ENCODE results near the gene FHIT. TPM values are rescaled to one million over a fixed set of nuclear protein-coding genes. Genes with fewer than 3 reads are reported as not detected.

The FHIT gene
- total and polyA plus RNA-seq, 10 of the 15 experiments (the other 5 are each of a cell fraction or from before 2014, with no cell fraction given), result 4.2 to 14.9 (median 9.4) TPM

- Histone ChIP-seq H3K9me3 (replicated peaks; ENCODE audit: control insufficient read depth, insufficient read depth, low read length) (no peaks in the 10 kb centered on the region; the same call in 2 of the 3 replicates), H3K4me1 (ENCODE audit: control insufficient read depth, insufficient read depth, low read length) (no peaks in the 10 kb centered on the region), H3K9ac (ENCODE audit: control insufficient read depth, insufficient read depth, low read length) (no peak overlapping the region), H3K27me3 (replicated peaks in 1 of 2; ENCODE audit: control insufficient read depth in 2 of 2, insufficient read depth in 2 of 2, low read length in 1 of 2) (no peaks in the 10 kb centered on the region), H2AFZ (ENCODE audit: control insufficient read depth, low read depth, low read length) (no peak overlapping the region), H3K36me3 (ENCODE audit: control insufficient read depth in 2 of 2, insufficient read depth in 2 of 2, low read length in 1 of 2) (no peaks in the 10 kb centered on the region), H4K20me1 (ENCODE audit: control insufficient read depth, insufficient read depth) (no peaks in the 10 kb centered on the region), H3K4me3 (no peak overlapping the region), H3K27ac (ENCODE audit: control insufficient read depth, insufficient read depth) (no peak overlapping the region), H3K4me2 (ENCODE audit: control insufficient read depth, insufficient read depth) (no peak overlapping the region), H3K79me2 (ENCODE audit: control insufficient read depth, insufficient read depth, low read length) (no peaks in the 10 kb centered on the region)
- BruUV-seq (replicated peaks), result no TSS peak
- in situ Hi-C loops (cut with MboI), result no loop called here
- intact Hi-C loops (cut with micrococcal nuclease; ENCODE audit: unreplicated experiment), result no loop called here
- ChIA-PET POLR2A (interaction anchor here (0.5 kb wide), 1 partner anchor 632 kb away, joined by 8 read pairs; no protein-coding TSS in a partner anchor), CTCF (interaction anchor here (1.6 kb wide), 1 partner anchor 11 kb away, joined by 3 read pairs; no protein-coding TSS in a partner anchor), RAD21 (ENCODE audit: unreplicated experiment) (no interaction called here), SMC1A (ENCODE audit: uncharacterized antibody, unreplicated experiment) (interaction anchor here (1.3 to 1.5 kb wide), 2 partner anchors 10 kb away, joined by 4 read pairs; no protein-coding TSS in a partner anchor)
- no peak for DNase-seq (ENCODE audit: low read depth, low spot score)
- FAIRE-seq, result no peak
- WGBS (ENCODE audit: insufficient coverage, insufficient replicate concordance, low lambda C conversion rate, missing lambda C conversion rate), result 63% methylated on average over 8 of the region's 8 CpGs
- no peak for ATAC-seq
- TF ChIP-seq MTA3 (IDR thresholded peaks at IDR 0.05; ENCODE audit: borderline replicate concordance, low read length) (no peak), IKZF2 (IDR thresholded peaks at IDR 0.05) (no peak), KLF5 (IDR thresholded peaks at IDR 0.05; ENCODE audit: partially characterized antibody) (no peak), CEBPB (IDR thresholded peaks at IDR 0.05; ENCODE audit: borderline replicate concordance in 1 of 2, low read depth in 2 of 2, low read length in 2 of 2) (no peak), WRNIP1 (IDR thresholded peaks at IDR 0.05; ENCODE audit: borderline replicate concordance, low read depth, low read length) (no peak), ATF7 (IDR thresholded peaks at IDR 0.05; ENCODE audit: low read depth) (no peak), CTCF (IDR thresholded peaks at IDR 0.05 in 2 of 3, conservative IDR thresholded peaks at IDR 0.05 in 1 of 3; ENCODE audit: control insufficient read depth in 2 of 3, extremely low read depth in 1 of 3, insufficient read depth in 1 of 3, low read depth in 3 of 3, low read length in 3 of 3) (no peak), RUNX3 (IDR thresholded peaks at IDR 0.05; ENCODE audit: low read length) (no peak), FOXK2 (IDR thresholded peaks at IDR 0.05) (no peak), YY1 (IDR thresholded peaks at IDR 0.05; ENCODE audit: low read depth, low read length) (no peak), NR2F1 (conservative IDR thresholded peaks at IDR 0.05) (no peak), EGR1 (IDR thresholded peaks at IDR 0.05; ENCODE audit: borderline replicate concordance in 1 of 2, low read depth in 2 of 2, low read length in 2 of 2) (no peak), CBFB (IDR thresholded peaks at IDR 0.05; ENCODE audit: low read depth) (no peak), SPI1 (IDR thresholded peaks at IDR 0.05; ENCODE audit: borderline replicate concordance, insufficient read depth, low read depth, low read length) (no peak), NFXL1 (IDR thresholded peaks at IDR 0.05; ENCODE audit: borderline replicate concordance) (no peak), CREB1 (IDR thresholded peaks at IDR 0.05; ENCODE audit: low read depth) (no peak), NFYB (IDR thresholded peaks at IDR 0.05; ENCODE audit: insufficient read depth, low read depth, low read length) (no peak)
- TF ChIP-seq, protein P1, sequence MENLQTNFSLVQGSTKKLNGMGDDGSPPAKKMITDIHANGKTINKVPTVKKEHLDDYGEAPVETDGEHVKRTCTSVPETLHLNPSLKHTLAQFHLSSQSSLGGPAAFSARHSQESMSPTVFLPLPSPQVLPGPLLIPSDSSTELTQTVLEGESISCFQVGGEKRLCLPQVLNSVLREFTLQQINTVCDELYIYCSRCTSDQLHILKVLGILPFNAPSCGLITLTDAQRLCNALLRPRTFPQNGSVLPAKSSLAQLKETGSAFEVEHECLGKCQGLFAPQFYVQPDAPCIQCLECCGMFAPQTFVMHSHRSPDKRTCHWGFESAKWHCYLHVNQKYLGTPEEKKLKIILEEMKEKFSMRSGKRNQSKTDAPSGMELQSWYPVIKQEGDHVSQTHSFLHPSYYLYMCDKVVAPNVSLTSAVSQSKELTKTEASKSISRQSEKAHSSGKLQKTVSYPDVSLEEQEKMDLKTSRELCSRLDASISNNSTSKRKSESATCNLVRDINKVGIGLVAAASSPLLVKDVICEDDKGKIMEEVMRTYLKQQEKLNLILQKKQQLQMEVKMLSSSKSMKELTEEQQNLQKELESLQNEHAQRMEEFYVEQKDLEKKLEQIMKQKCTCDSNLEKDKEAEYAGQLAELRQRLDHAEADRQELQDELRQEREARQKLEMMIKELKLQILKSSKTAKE (IDR thresholded peaks at IDR 0.05; ENCODE audit: low read depth, poor library complexity, severe bottlenecking), result no peak
Measured at GRCh38 chr3:60746043-60746638, 505.1 kb downstream of the FHIT start.
